ENCODE results near the gene PHACTR1.

GRCh38 chr6:12873691-12874090, 157.1 kb downstream of the PHACTR1 start:
- TF ChIP-seq YY1 (IDR thresholded peaks at IDR 0.05), result no peak
- no peak for TF ChIP-seq CTCF (IDR thresholded peaks at IDR 0.05; ENCODE audit: low read depth, low read length, missing input control)
- TF ChIP-seq RAD21 (IDR thresholded peaks at IDR 0.05), result no peak
- no peak for TF ChIP-seq ZBTB33 (IDR thresholded peaks at IDR 0.05)
- TF ChIP-seq, protein P1, sequence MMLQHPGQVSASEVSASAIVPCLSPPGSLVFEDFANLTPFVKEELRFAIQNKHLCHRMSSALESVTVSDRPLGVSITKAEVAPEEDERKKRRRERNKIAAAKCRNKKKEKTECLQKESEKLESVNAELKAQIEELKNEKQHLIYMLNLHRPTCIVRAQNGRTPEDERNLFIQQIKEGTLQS (IDR thresholded peaks at IDR 0.05), result no peak
- TF ChIP-seq TAF1 (conservative IDR thresholded peaks at IDR 0.05), result no peak
- TF ChIP-seq, protein P2, sequence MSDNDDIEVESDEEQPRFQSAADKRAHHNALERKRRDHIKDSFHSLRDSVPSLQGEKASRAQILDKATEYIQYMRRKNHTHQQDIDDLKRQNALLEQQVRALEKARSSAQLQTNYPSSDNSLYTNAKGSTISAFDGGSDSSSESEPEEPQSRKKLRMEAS (IDR thresholded peaks at IDR 0.05), result no peak

Measured in liver (tissue), 3 donors.